Thyroid gland (tissue), 4 donors: ENCODE measurements around the gene C3AR1. TPM values are rescaled to one million over a fixed set of nuclear protein-coding genes. Genes with fewer than 3 reads are reported as not detected.

ENCODE experiments used
- DNase-seq, 2 donors: peaks; one replicate each; pipeline ENCODE4 v3.0.0-alpha.2; 2019
- H3K27ac ChIP-seq, 3 donors: fragments of 200-600 bp; sonication (generic); 1 replicate in 2 of 3; 2 replicates in 1 of 3; pipeline ENCODE4 v1.5.1; 2016 to 2019; ENCODE audit warnings: mild to moderate bottlenecking in 1 of 3, moderate library complexity in 1 of 3
- H3K27me3 ChIP-seq: fragments of 200-600 bp; sonication (generic); one replicate; pipeline ENCODE4 v1.5.1; 2019
- H3K36me3 ChIP-seq, 2 donors: fragments of 200-600 bp; sonication (generic); one replicate each; pipeline ENCODE4 v1.5.1; 2016 to 2019
- H3K4me1 ChIP-seq, 2 donors: fragments of 200-600 bp; sonication (generic); one replicate each; pipeline ENCODE4 v1.5.1; 2017 to 2019
- H3K4me3 ChIP-seq, 3 donors: fragments of 200-600 bp; sonication (generic); replicated peaks in 1 of 3; 1 replicate in 2 of 3; 2 replicates in 1 of 3; pipeline ENCODE4 v1.5.1; 2016; ENCODE audit warnings: mild to moderate bottlenecking in 1 of 3
- H3K9me3 ChIP-seq: fragments of 200-600 bp; sonication (generic); one replicate; pipeline ENCODE4 v1.5.1; 2017
- POLR2A ChIP-seq, 2 donors: fragments of 450-650 bp; IDR thresholded peaks; one replicate each; pipeline ENCODE4 v1.6.1; 2017; ENCODE audit warnings: antibody characterized with exemption in 2 of 2, mild to moderate bottlenecking in 2 of 2, moderate library complexity in 1 of 2
- WGBS, 2 donors: methylation state at CpG; one replicate each; pipeline ENCODE4 v1.1.5; 2017; 5-methylcytosine and 5-hydroxymethylcytosine counted together
- intact Hi-C: fragments of 100-400 bp; cut with DNase I; formaldehyde crosslinking; loops from one replicate; pipeline ENCODE4 v1.15.1; 2023
- total RNA-seq, 4 donors: library from RNA; depleted of rRNA; stranded (reverse); fragments of >200 nt; gene quantifications; one replicate each; pipeline ENCODE4 v1.2.3, GENCODE V29; 2016
- TF ChIP-seq, protein P1 (sequence below), 6 experiments: fragments of 200-600 bp in 3 of 6; fragments of 450-650 bp in 3 of 6; sonication (generic) in 3 of 6; IDR thresholded peaks; one replicate each; pipeline ENCODE4 v1.5.1; 2016 to 2019; ENCODE audit warnings: antibody characterized with exemption in 6 of 6, mild to moderate bottlenecking in 2 of 6, inconsistent platforms in 1 of 6, moderate library complexity in 1 of 6

The C3AR1 gene
- total RNA-seq, 4 donors from 2014 or later: 2.1 to 4.4 (median 2.9) TPM

DNA sequence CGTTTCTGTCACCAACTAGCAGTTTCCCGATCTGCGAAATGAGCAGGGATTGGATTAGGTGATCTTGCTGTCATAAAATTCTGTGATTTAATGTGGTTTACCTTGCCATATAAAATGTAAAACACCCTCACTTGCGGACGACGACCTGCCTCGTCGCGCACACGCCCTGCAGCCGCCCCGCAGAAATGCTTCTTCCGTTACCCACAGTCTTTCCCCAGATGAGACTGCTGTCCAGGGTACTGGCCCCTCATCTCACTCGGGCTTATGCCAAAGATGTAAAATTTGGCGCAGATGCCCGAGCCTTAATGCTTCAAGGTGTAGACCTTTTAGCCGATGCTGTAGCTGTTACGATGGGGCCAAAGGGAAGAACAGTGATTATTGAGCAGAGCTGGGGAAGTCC is 51.3 kb downstream of the C3AR1 start:
- Histone ChIP-seq H3K4me3 (no peak overlapping the region), H3K9me3 (no peaks in the 10 kb centered on the region), H3K36me3 (no peaks in the 10 kb centered on the region), H3K4me1 (peaks cover 0 to 10% of the 10 kb centered on the region in 2 donors), H3K27me3 (no peaks in the 10 kb centered on the region), H3K27ac (no peak overlapping the region)
- WGBS, 2 donors: 51 to 54% methylated on average over 18 of the region's 18 CpGs
- no peak for DNase-seq
- intact Hi-C loops: no loop called here
- TF ChIP-seq, protein P1, sequence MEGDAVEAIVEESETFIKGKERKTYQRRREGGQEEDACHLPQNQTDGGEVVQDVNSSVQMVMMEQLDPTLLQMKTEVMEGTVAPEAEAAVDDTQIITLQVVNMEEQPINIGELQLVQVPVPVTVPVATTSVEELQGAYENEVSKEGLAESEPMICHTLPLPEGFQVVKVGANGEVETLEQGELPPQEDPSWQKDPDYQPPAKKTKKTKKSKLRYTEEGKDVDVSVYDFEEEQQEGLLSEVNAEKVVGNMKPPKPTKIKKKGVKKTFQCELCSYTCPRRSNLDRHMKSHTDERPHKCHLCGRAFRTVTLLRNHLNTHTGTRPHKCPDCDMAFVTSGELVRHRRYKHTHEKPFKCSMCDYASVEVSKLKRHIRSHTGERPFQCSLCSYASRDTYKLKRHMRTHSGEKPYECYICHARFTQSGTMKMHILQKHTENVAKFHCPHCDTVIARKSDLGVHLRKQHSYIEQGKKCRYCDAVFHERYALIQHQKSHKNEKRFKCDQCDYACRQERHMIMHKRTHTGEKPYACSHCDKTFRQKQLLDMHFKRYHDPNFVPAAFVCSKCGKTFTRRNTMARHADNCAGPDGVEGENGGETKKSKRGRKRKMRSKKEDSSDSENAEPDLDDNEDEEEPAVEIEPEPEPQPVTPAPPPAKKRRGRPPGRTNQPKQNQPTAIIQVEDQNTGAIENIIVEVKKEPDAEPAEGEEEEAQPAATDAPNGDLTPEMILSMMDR (IDR thresholded peaks at IDR 0.05): no peak
- no peak for TF ChIP-seq POLR2A (IDR thresholded peaks at IDR 0.05)

DNA sequence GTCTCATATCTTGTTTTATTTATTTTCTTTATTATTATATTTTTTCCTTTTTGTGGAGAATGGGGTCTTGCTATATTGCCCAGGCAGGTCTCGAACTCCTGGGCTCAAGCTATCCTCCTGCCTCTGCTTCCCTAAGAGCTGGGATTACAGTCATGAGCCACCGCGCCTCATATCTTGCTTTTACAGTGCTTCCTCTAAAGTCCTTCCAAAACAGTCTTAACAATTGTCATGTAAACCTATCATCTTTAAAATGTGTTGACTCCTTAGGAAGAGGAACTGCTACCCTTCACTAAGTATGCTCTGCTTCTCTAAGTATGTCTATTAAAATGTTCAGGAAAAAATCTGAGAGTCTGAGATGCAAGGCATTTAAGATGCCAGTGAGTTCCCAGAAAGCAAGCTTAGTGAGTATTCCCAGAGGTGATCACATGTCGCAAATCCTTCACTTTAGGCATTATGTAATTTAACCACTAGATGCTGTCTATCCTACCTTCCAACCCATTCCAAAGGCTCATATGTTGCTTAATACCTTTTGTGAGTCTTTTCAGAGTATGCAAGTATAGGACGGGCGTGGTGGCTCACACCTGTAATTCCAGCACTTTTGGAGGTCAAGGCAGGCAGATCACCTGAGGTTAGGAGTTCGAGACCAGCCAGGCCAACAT is 53.4 kb downstream of the C3AR1 start:
- H3K36me3 ChIP-seq: no peaks in the 10 kb centered on the region
- no peaks in the 10 kb centered on the region for H3K9me3 ChIP-seq
- WGBS, 2 donors: 88 to 89% methylated on average over 7 of the region's 7 CpGs
- TF ChIP-seq, protein P1 (IDR thresholded peaks at IDR 0.05): no peak
- TF ChIP-seq POLR2A (IDR thresholded peaks at IDR 0.05): no peak
- H3K27me3 ChIP-seq: no peaks in the 10 kb centered on the region
- DNase-seq: no peak
- intact Hi-C loops: no loop called here
- no peak overlapping the region for H3K27ac ChIP-seq
- H3K4me3 ChIP-seq: no peak overlapping the region
- H3K4me1 ChIP-seq: no peaks in the 10 kb centered on the region

DNA sequence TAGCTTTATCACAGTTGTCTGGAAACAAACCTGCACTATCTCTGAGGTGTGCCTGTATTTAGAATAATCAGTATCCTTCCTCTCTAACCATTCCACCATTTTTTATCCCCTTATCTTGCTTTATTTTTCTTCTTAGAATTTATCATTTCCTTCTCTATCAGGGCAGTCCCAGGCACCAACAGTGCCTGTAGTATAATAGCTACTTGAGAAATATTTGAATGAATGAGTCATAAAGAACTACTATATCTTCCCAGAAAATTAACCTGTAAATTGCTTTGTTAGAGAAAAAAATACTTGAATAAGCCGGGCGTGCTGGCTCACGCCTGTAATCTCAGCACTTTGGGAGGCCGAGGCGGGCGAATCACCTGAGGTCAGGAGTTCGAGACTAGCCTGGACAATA is 54.8 kb downstream of the C3AR1 start:
- 90 to 93% methylated on average over 7 of the region's 7 CpGs for WGBS, 2 donors
- Histone ChIP-seq H3K4me1 (no peaks in the 10 kb centered on the region), H3K27me3 (no peaks in the 10 kb centered on the region), H3K27ac (no peak overlapping the region), H3K4me3 (no peak overlapping the region), H3K9me3 (no peaks in the 10 kb centered on the region), H3K36me3 (no peaks in the 10 kb centered on the region)
- intact Hi-C loops: no loop called here
- DNase-seq: no peak
- no peak for TF ChIP-seq POLR2A (IDR thresholded peaks at IDR 0.05)
- TF ChIP-seq, protein P1 (IDR thresholded peaks at IDR 0.05): no peak

Other genes starting within 250 kb of the C3AR1 start
- under 1 TPM in 1 of 4 donors, not detected in 3; 0.40 TPM for gene SLC2A14, start 193.4 kb downstream of the C3AR1 start, total RNA-seq
- 10 to 100 TPM in 2 of 4 donors, 1 to 10 TPM in 2; 9.2 to 81.0 (median 40.1) TPM for gene SLC2A3, start 130.2 kb downstream of the C3AR1 start, total RNA-seq
- 10 to 100 TPM; 14.0 to 18.3 (median 14.9) TPM for gene FOXJ2, start 33.6 kb downstream of the C3AR1 start, total RNA-seq
- gene NECAP1, start 15.9 kb upstream of the C3AR1 start, total RNA-seq: 10 to 100 TPM; 32.7 to 45.6 (median 39.5) TPM
- 1 to 10 TPM in 2 of 4 donors, not detected in 2; 2.7 to 3.5 TPM for gene CLEC4A, start 57.3 kb upstream of the C3AR1 start, total RNA-seq
- under 1 TPM in 1 of 4 donors, not detected in 3; 0.13 TPM for gene ZNF705A, start 90.7 kb upstream of the C3AR1 start, total RNA-seq
- under 1 TPM in 1 of 4 donors, not detected in 3; 0.39 TPM for gene FAM90A1, start 161.3 kb upstream of the C3AR1 start, total RNA-seq